B cell (primary cell): ENCODE results near the gene LRP5.

Experiments used
- CTCF ChIP-seq: fragments of 200-600 bp; IDR thresholded peaks from one replicate; pipeline ENCODE4 v1.8.0; 2022; ENCODE audit warnings: antibody characterized with exemption, mild to moderate bottlenecking
- EZH2 ChIP-seq: IDR thresholded peaks from 2 replicates; pipeline ENCODE4 v1.6.1; 2012; ENCODE audit warnings: borderline replicate concordance, low read depth, mild to moderate bottlenecking, moderate library complexity, low read length; ENCODE audit not compliant: insufficient read depth, poor library complexity, severe bottlenecking

DNA sequence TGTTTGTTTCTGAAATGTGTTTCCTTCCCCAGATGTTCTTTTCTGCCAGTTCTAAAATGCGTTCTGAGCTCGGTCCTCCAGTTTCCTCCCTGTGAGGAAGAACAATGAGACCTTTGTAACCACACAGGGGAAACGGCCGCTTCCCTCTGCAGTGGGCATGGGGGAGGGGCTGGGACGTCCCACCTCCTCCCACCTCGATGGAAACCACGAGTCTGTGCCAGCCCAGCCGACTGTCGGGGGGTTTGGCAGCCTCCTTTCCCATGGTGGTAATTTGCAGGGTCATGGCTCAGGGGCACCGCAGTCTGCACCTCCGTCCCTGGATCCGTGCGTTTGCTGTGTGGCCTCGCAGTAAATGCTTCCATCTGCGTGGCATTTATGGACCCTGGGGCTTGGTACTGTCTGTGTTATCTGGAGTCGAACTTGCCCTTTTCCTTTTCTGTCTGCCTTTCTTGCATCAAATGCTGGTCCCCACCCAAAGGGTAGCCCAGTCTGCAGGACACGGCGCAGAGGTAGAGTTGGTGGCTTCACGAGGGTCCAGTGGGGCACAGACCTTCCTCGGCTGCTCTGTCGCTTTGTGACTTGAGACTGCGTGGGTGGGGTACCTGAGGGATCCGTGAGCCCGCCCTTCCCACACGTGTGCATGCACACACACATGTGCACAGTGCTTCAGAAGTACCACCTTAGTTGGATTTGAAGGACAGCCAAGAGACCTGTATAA, 16.1 kb downstream of the LRP5 start:
- TF ChIP-seq CTCF = no peak
- no peak for TF ChIP-seq EZH2
